ENCODE data around the gene SLC44A2. TPM values are rescaled to one million over a fixed set of nuclear protein-coding genes. Genes with fewer than 3 reads are reported as not detected.

SLC44A2 gene
- total RNA-seq, 1 donor from 2014 or later: 67.7 TPM

DNA sequence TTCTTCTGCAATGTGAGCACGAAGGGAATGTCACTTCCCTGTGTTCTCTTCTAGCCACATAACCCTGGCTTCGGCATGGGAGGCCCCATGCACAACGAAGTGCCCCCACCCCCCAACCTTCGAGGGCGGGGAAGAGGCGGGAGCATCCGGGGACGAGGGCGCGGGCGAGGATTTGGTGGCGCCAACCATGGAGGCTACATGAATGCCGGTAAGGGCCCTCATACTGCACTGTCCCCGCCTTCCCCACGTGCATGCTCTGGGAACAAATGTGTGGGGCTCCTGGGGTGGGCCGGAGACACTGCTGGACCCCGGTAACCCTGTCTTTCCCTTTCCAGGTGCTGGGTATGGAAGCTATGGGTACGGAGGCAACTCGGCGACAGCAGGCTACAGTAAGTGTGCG is 58.2 kb downstream of the SLC44A2 start:
- DNase-seq: no peak

GRCh38 chr19:10685210-10685609 is 59.9 kb downstream of the SLC44A2 start:
- DNase-seq: no peak

GRCh38 chr19:10686193-10686592 is 60.8 kb downstream of the SLC44A2 start:
- no peak for DNase-seq

DNA sequence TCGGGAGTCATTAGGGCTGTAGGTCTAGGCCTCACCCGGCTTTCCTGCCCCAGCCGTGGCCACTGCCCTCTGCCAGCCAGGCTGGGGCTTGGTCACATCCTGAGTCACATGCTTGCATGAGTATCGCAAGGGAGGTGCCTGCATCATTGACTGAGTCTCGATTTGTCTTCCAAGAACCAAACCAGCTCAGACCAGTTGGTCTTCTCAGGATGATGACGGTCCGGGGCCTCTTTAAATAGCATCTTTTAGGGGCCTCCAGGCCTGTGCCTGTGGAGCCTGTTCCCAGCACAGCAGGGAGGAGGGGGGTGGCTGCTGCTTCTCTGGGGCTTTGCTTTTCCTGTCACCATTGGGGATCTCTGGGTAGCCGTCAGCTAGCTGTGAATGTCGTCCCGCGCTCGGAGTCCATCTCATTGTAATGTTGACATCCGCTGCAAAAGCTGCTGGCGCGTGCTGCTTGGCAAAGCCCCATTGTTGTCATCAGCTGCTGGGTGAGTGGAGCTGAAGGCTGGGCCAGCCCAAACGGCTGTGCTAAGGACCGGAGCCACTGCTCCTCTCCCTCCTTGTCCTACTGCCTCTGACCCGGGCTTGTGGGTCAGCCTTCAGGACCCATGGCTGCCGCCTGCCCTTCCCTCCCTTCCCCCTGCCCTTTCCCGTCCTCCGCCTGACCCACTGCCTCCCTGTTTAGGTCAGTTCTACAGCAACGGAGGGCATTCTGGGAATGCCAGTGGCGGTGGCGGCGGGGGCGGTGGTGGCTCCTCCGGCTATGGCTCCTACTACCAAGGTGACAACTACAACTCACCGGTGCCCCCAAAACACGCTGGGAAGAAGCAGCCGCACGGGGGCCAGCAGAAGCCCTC is 61.5 kb downstream of the SLC44A2 start:
- DNase-seq: peak; percentile 27

DNA sequence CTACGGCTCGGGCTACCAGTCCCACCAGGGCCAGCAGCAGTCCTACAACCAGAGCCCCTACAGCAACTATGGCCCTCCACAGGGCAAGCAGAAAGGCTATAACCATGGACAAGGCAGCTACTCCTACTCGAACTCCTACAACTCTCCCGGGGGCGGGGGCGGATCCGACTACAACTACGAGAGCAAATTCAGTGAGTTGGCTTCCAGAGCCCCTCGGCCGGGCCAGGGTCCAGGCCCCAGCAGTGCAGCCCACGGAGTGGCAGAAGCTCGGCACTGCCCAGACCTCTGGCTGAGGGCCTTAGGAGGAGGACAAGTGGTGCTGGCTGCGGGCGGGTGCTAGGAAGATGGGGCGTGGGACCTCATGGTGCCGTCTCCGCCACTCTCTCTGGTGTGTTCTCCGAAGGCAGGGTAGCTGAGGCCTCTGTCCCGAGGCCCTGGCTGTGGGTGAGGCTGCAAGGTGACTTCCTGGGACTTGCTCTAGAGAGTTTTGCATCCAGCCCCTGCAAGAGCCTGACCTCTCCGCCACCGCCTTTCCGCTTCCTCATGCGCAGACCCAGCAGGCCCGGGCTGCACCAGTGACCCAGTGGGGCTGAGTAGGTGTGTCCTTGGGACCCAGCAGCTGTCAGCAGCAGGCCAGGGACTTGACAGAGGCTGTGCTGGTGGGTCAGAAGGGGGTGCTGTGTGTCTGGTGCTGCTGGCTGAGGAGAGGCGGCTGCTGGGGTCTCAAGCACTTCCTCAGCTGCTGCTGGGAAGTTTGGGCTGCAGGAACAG is 62.4 kb downstream of the SLC44A2 start:
- no peak for DNase-seq

DNA sequence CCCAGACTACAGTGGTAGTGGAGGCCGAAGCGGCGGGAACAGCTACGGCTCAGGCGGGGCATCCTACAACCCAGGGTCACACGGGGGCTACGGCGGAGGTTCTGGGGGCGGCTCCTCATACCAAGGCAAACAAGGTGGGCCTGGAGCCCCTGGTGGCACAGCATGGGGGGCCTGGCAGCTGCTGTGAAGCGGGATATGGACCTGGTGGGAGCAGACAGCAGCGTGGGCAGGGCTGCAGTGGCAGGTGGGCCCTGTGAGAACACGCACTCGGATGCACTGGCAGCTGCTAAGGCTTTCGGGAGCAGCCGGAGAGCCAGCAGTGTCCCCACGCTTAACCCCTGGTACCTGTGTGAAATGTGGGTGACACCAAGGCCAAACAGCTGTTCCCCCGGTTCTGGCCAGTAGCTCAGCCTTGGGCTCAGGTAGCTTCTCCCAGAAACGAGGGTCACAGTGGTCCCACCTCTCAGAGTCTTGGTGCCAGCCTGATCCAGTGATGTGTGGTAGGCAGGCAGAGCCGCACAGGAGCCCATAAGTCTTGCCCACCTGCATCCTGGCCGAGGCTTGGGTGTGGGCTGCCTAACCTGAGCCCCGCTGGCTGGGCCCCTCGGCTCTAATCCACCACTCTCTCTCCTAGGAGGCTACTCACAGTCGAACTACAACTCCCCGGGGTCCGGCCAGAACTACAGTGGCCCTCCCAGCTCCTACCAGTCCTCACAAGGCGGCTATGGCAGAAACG is 63.4 kb downstream of the SLC44A2 start:
- DNase-seq: no peak

GRCh38 chr19:10690341-10690781 is 65.0 kb downstream of the SLC44A2 start:
- DNase-seq: no peak

GRCh38 chr19:10691178-10691881 is 66.0 kb downstream of the SLC44A2 start:
- DNase-seq: no peak

DNA sequence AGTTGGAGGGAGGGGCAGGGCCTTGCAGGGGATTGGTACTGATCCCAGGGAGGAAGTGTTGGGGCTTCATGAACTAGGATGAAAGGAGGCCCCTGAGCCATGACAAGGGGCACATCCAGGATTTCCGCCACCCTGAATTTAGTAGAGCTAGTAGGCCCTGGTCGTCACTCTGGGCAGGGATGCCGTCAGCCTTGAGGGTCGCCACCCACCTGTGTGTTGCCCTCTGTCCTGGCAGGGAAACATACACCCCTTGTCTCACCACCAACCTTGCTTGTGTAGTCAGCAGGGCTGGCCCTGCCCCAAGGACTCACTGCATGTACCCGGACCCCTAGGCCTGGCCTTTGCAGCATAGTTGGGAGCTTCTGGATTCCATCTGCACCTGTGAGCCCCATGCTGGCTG is 66.5 kb downstream of the SLC44A2 start:
- no peak for DNase-seq

- no peak for DNase-seq
These were observed 67.4 kb downstream of the SLC44A2 start for GRCh38 chr19:10692673-10693264.

Other genes starting within 250 kb of the SLC44A2 start
- 95.6 and 110 TPM in 2 replicates for gene TYK2, start 245.0 kb upstream of the SLC44A2 start, total RNA-seq
- gene CDC37, start 222.0 kb upstream of the SLC44A2 start, total RNA-seq: 367 and 370 TPM in 2 replicates
- 2.2 and 5.3 TPM in 2 replicates for gene PDE4A, start 205.0 kb upstream of the SLC44A2 start, total RNA-seq
- 125 and 147 TPM in 2 replicates for gene KEAP1, start 122.2 kb upstream of the SLC44A2 start, total RNA-seq
- under 0.01 TPM in 1 of 2 replicates, not detected in the other for gene S1PR5, start 108.1 kb upstream of the SLC44A2 start, total RNA-seq
- 9.5 and 12.6 TPM in 2 replicates for gene ATG4D, start 81.6 kb upstream of the SLC44A2 start, total RNA-seq
- gene KRI1, start 59.5 kb upstream of the SLC44A2 start, total RNA-seq: 8.6 and 11.2 TPM in 2 replicates
- 4.6 and 7.6 TPM in 2 replicates for gene CDKN2D, start 56.6 kb upstream of the SLC44A2 start, total RNA-seq
- 0.17 TPM in 1 of 2 replicates, not detected in the other for gene AP1M2, start 38.2 kb upstream of the SLC44A2 start, total RNA-seq
- 85.8 and 190 TPM in 2 replicates for gene ILF3, start 28.8 kb downstream of the SLC44A2 start, total RNA-seq
- 23.1 and 26.4 TPM in 2 replicates for gene QTRT1, start 75.9 kb downstream of the SLC44A2 start, total RNA-seq
- gene DNM2, start 92.5 kb downstream of the SLC44A2 start, total RNA-seq: 118 and 185 TPM in 2 replicates
- gene TMED1, start 210.7 kb downstream of the SLC44A2 start, total RNA-seq: 43.1 and 60.6 TPM in 2 replicates
- gene C19orf38, start 222.9 kb downstream of the SLC44A2 start, total RNA-seq: not detected in 2 replicates
- gene CARM1, start 246.0 kb downstream of the SLC44A2 start, total RNA-seq: 19.2 and 46.4 TPM in 2 replicates